DMS114 treated with DMSO at 0.1 percent for 48 hours (cell line): Measurements from ENCODE around the gene CAPRIN1.
"Not testable (repeated sequence)": the region's sequence is repeated elsewhere in the genome, so short reads cannot be mapped to it uniquely, and the experiment has no call there.

Experiments used
- DNase-seq: peaks from one replicate; lab custom pipeline; 2025; ENCODE audit not compliant: unreplicated experiment; lab: John Stamatoyannopoulos, UW

The CAPRIN1 gene

DNA sequence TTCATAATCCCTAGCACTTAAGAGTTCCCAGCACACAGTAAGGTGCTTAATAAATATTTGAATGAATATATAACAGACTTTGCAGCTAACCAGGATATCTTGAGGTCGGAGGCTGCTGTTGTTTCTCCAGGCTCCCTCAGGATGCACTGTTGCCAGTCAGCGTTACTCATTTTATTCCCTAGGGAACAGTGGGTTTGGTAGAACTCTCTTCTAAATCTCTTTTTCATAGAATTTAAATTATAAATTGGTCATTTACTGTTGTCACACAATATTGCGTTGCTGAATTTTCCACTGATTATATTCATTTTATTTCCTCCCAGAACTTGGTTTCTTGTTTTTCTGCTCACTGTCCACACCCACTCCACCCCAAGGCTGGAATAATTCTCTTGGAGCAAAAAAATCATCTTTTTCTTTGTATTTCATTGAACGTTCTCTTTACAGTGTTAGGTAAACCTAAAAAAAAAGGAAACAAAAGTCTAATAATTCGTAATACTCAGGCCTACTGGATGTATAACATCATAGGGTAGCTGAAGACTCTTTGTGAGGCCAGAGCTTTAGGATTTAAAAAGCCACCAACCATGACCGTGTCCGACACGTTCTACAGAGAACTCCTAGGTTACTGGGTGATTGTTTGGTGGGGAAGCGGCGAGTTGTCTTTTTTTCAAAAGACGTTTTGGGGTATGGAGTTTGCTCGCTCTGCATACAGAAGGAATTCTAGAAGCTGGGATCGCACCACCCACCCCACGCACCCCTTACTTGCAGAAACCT lies 766 bp upstream of the CAPRIN1 start:
- DNase-seq, result no peak

DNA sequence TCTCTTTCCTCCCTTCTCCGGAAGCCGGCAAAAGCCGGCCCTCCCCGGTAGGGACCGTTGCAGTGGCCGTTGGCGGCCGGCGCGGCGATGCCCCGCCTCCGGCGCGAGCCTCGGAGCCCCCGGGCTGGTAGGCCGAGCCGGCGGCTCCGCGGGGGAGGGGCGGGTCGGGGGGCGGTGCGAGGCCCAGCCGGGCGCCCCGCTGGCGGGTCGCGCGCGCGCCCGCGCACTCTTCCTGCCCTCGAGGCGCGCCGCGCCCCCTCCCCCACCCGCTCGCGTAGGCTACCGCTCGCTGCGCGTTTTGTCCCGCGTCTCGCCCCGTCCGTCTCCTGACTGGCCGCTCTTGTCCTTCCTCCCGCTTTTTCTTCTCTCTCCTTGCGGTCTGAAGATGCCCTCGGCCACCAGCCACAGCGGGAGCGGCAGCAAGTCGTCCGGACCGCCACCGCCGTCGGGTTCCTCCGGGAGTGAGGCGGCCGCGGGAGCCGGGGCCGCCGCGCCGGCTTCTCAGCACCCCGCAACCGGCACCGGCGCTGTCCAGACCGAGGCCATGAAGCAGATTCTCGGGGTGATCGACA lies 591 bp downstream of the CAPRIN1 start:
- no peak for DNase-seq

DNA sequence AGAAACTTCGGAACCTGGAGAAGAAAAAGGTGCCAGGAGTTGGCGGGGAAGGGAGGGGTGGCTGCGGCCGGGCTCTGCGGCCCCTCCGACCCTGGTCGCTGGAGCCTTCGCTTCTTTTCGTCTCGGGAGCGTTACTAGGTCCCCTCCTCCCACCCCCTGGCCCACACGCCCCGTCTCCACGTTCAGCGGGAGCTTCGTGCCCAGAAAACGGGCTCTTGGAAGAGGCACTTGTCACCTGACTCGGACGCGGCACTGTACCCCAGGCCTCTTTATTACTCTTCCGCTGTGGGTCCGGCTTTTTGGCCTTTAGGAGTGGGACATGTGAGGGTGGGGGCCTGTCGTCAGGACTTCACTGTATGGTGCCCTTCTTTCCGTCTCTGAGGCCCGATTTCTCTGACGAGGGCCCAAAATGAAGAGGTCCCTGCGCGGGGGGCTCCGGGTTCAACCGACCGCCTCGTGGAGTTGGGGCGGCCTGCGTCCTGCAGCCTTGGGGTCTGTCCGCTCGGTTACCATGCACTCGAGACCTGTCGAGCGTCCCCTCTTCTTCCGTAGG lies 1.2 kb downstream of the CAPRIN1 start:
- no peak for DNase-seq

DNA sequence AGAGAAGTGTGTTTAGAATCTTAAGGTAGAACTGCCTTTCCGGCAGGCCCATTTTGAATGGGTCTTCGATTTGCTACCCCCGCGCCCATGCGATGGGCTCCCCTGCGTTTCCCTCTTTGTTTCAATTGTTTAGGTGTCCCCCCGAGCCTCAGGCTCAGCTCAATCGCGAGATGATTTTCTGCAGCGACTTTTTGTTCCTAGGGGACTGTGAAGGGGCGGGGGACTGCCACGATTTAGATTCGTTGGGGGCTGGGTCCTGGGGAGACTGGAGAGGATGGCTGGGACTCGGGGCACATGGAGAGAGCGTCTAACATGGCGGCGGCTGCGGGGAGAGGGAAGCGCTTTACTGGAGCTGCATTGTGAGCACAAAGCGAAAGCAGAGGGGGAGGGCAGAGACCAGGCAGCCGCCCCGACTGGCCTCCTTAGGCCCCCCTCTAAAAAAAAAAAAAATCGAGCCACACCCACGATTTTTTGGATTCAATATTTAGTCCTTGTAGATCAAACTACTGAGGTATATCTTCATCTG lies 1.7 kb downstream of the CAPRIN1 start:
- peak; percentile 20 for DNase-seq

DNA sequence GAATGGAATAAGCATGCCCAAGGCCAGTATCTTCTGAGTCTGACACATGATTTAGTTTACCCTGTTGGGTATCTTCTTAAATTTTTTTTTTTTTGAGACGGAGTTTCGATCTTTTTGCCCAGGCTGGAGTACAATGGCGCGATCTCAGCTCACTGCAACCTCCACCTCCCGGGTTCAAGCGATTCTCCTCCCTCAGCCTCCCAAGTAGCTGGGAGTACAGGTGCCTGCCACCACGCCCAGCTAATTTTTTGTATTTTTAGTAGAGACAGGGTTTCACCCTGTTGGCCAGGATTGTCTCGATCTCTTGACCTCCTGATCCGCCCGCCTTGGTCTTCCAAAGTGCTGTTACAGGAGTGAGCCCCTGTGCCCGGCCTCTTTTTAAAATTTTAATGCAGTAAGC lies 2.8 kb downstream of the CAPRIN1 start:
- DNase-seq, result not testable (repeated sequence)

DNA sequence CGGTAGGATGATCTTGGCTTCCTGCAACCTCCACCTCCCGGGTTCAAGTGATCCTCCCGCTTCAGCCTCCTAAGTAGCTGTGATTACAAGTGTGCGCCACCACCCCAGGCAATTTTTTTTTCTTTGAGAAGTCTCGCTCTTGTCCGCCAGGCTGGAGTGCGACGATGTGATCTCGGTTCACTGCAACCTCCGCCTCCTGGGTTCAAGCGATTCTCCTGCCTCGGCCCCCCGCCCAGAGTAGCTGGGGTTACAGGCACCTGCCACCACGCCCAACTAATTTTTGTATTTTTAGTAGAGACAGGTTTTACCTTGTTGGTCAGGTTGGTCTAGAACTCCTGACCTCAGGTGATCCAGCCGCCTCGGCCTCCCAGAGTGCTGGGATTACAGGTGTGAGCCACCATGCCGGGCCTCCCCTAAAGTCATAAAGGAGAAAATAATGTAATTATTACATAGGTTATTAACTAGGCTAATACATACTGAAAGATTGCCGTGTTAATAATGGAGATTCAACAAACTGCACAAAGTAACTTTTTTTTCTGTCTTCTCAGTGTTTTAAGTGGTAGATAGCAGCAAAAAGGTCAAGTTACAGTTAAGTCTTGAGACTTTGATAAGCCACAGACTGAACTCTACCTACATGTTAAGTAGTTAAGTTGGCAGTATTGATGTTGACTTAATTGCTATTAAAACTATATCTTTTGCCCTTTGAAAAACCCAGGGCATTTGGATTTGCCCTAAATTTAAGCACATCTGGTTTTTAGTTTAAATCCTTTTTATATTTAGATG lies 3.9 kb downstream of the CAPRIN1 start:
- DNase-seq, result no peak

DNA sequence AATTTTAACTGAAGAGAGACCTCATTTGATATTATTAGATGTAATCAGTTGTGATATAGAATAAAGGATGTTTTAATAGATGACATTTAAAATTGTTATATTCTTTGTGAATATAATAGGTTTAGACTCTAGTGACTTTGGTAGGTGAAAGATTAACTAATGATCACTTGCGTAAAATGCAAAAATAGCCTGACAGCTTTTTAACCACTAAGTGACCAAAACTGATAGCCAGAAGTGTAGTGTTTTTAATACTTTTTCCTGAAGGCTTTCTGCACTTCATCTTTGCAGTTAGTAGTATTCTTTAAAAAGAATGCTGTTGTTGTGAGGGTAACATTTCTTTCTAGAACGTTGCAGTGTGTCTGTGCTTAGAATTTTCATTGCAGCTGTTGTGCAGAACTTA lies 5.1 kb downstream of the CAPRIN1 start:
- DNase-seq, result no peak

DNA sequence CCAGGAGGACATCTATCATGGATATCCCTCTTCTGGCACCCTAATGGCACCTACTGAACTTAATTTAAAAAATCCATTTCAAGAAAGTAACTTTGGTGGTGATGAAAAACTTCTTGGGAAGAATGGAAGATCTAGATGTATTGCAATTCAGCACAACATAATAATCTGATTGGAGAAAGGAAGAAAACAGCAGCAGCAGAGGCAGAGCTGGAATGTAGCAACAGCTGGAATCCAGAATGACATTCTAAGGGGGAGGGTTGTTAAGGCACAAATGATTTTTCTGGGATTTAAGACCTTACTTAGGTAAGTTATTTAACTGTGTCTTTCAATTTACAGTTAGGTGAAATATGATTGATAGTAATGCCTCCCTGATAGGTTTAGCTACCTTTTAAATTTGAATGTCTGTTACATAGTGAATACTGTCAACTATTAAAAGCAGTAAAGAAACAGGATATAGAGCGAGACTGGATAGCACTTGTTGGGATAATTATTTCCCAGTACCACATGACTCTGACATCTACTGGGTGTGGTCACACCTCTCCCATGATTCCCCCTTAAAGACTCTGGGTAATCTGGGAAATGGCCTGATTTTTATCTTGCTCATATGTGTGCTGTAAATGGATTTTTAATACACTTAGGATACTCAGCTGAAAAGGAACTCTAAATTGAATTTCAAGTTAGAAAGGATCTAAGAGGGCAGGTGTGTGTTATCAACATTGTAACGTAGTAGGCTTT lies 11.7 kb downstream of the CAPRIN1 start:
- no peak for DNase-seq

DNA sequence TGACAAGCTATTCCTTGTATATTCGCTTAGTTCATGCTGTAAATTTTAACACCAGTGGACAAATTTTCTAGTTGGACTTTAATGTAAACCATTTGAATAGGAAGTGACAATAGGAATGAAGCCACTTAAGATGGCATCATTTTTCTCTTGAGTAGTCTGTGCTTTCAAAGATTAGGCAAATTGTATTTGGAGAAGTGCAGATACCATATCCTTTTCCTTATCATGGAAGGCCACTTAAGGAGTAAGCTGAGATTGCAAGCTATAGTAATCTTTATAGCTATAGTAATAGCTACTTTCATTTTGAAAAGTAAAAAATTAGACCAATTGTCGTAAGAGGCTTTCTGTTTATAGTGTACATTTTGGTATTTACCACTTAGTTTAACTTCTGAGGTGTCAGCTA lies 12.8 kb downstream of the CAPRIN1 start:
- DNase-seq, result no peak

DNA sequence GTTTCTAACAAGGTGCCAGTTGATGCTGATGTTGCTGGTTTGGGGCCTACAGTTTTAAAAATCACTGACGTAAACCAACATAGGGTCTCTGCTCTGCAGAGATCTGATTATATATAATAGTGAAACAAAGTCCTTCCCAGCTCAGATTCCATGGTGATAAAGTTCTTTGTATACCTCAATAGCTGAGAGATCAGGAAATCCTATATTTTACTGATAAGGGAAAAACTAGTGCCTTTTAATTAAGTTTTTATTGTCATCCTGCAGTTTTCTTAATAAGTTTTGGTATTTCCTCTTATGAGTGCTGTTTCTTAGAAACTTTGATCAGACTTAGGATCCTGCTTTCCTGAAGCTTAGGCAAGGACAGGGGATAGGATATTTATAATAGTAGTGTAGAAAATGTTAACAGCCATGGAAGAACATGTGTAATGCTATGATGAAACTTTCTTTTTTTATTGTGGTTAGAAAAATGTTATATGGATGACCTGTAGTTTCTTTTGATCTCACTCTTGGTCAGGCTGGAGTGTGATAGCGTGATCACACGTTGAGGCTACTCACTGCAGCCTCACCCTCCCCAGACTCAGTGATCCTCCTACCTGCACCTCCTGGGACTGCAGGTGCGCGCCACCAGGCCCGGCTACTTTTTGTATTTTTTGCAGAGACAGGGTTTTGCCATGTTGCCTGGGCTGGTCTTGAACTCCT lies 14.1 kb downstream of the CAPRIN1 start:
- no peak for DNase-seq

DNA sequence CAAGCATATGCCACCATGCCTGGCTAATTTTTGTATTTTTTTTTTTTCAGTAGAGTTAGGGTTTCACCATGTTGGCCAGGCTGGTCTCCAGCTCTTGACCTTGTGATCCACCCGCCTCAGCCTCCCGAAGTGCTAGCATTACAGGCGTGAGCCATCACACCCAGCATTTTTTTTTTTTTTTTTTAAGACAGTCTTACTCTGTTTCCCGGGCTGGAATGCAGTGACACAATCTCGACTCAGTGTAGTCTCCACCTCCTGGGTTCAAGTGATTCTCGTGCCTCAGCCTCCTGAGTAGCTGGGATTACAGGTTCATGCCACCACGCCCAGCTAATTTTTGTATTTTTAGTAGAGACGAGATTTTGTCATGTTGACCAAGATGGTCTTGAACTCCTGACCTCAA lies 15.2 kb downstream of the CAPRIN1 start:
- not testable (repeated sequence) for DNase-seq

DNA sequence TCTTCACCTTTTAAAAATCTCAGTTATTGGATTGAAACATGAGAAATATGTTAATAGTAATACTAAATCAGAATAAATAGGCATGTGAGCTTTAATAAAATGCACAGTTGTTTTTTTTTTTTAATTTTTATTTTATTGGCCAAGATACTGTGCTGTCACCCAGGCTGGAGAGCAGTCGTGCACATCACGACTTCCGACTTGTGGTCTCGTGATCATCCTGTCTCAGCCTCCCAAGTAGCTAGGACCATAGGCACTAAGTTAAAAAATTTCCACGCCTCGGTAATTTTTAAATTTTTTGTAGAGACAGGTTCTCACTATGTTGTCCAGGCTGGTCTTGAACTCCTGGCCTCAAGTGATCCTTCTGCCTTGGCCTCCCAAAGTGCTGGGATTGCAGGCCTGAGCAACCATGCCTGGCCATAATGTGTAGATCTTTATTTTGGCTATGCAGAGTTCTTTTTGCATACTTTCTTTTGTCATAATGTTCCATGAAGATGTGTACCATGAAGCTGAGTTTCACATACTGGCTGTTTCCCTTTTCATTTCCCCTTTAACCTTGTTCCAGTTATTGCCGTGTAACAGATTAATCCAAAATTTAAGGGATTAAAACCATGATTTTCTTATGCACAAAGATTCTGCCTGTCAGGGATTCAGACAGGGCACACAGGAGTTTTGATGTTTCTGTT lies 16.0 kb downstream of the CAPRIN1 start:
- no peak for DNase-seq

DNA sequence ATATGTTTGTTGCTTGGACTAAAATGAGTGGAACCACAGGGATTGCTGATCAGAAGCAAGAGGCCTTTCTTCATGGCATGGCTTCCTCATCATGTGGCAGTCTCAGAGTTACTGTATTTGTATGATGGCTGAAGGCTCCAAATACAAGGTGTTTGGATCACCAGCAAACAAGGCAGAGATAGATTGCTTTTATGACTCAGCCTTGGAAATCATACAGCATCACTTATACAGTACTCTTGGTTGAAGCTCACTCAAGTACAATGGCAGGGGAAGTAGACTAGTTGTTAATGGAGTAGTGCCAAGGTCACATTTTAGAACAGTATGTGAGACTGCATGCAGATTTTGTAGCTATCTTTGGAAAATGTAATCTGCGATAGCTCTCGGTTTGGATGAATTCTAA lies 16.6 kb downstream of the CAPRIN1 start:
- no peak for DNase-seq

DNA sequence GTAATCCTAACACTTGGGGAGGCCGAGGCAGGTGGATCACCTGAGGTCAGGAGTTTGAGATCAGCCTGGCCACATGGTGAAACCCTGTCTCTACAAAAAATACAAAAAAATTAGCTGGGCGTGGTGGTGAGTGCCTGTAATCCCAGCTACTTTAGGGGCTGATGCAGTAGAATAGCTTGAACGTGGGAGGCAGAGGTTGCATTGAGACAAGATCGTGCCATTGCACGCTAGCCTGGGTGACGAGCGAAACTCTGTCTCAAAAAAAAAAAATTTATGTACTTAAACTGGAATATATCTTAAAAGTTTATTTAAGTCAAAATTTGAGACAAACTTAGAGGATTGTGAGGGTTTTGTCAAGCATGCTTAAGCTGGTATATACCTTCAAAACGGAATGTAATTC lies 19.8 kb downstream of the CAPRIN1 start:
- DNase-seq, result not testable (repeated sequence)

DNA sequence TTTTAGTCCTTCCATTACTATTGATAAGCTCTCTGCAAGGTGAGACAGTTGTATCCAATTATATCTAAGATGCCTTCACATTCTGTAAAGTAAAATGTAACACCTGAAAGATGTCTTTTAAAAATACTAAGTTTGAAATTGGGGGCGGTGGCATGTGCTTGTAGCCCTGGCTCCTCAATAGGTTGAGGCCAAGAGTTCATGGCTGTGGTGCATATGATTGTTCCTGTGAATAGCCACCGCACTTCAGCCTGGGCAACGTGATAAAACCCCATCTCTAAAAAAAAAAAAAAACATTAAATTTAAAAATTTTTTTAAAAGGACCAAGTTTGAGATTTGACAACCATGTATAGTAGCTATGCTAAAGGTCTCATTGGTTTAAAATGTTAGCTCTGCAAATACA lies 20.5 kb downstream of the CAPRIN1 start:
- DNase-seq, result no peak

DNA sequence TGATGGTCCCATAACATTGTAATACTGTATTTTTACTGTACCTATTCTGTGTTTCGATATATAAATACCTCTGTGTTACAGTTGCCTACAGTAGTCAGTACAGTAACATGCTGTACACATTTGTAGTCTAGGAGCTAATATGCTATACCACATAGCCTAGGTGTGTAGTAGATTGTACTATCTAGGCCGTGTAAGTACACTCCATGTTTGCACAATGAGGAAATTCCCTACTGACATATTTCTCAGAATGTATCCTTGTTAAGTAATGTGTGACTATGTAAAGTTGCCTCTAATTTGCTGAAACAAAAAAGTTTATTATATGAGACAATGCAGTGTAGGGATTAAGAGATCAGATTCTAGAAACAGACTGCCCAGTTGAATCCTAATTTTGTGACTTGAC lies 21.3 kb downstream of the CAPRIN1 start:
- DNase-seq, result no peak

DNA sequence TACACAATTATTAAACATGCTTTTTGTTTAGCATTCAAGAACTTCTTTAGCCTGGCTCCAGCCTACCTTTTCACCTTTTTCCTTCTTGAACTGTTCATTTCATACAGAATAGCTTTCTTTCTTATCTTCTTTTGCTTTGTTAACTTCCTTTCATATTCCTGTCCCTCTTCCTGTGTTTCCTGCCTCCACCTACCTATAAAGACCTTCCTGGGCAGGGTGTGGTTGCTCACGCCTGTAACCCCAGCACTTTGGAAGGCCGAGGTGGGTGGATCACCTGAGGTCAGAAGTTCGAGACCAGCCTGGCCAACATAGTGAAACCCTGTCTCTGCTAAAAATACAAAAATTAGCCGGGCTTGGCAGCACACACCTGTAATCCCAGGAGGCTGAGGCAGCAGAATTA lies 22.9 kb downstream of the CAPRIN1 start:
- no peak for DNase-seq

DNA sequence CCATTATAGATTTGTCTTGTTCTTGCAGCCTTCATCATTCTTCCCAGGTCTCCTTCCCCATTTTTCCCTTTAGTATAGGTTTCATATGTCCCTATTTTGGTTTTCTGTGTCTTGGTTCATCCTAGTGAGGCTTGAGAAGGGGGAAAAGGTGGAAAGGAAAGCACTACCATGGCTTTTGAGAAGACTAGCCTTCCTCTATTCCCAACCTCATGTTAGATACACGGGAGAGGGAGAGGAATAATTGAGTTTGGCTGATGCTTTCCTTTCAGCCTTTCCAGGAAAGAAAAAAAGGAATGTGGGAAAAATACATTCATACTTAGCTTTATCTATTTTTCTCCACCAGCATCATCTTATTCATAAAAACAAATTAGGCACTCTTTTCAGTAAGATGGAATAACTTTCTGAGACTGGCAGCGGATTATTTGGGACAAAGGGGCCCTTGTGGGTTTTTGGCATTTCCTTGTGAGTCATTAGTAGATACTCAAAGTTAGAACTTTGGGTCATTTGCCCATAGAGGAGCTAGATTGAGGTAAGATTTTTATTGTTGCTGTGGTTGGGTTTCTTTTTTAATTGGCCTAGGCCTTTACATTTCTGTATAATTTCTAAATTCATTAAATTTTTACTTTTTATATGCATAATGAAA lies 23.8 kb downstream of the CAPRIN1 start:
- no peak for DNase-seq

DNA sequence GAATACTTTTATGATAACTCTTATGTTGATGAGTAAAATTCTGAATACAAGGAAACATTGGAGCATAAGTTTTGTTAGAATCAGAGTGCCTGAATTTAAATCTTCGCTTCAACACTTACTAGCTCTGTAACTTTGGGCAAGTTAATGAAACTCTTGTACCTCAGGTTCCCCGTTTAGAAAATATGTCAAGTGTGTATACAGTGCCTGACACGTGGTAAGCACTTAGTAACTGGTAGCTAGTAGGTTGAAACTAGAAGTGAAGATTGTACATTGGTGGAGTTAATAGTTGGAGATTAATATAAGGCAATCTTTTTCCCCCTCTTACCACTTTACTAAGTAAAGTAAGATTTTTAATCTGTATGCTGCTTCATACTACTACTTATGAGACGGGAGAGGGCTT lies 29.1 kb downstream of the CAPRIN1 start:
- DNase-seq, result no peak
